Esophagus muscularis mucosa (tissue), 3 donors: Measurements from ENCODE around the gene EBF3.

Experiments used
- CTCF ChIP-seq, 3 experiments: fragments of 200-600 bp in 2 of 3; fragments of 450-650 bp in 1 of 3; sonication (generic) in 2 of 3; IDR thresholded peaks; one replicate each; pipeline ENCODE4 v1.5.1; 2017 to 2019; ENCODE audit warnings: antibody characterized with exemption in 3 of 3, mild to moderate bottlenecking in 2 of 3, moderate library complexity in 1 of 3
- POLR2A ChIP-seq: fragments of 450-650 bp; IDR thresholded peaks from one replicate; pipeline ENCODE4 v1.6.1; 2017; ENCODE audit warnings: antibody characterized with exemption, moderate library complexity, mild to moderate bottlenecking, low read depth

GRCh38 chr10:129917936-129918335 lies 46.1 kb downstream of the EBF3 start:
- TF ChIP-seq CTCF (IDR thresholded peaks at IDR 0.05) (no peak), POLR2A (no peak)
